GM19043 (cell line): ENCODE measurements around the gene RHOB.

ENCODE experiments used
- ATAC-seq: cut with Tn5 transposase; IDR thresholded peaks from one replicate; pipeline ENCODE4 v1.9.1; 2021; ENCODE audit warnings: low read depth; ENCODE audit not compliant: unreplicated experiment

Gene RHOB

DNA sequence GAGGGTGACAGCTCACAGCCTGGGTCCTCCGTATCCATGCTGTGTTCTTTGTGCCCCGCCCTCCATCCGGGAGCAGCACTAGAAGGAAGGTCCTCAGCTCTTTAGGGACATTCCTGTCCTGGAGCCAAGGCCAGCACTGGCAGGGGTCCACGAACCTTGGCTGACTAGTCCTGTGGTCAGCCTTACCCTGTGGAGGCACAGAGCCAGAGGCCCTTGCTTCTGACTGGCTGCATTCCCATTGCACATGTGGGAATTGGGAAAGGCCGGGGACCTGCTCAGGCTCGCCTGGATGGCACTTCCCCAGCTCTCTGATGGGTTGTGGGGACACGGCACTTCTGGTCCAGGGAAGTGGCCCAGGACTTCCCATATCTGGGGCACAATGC, 24.9 kb upstream of the RHOB start:
- ATAC-seq: no peak

DNA sequence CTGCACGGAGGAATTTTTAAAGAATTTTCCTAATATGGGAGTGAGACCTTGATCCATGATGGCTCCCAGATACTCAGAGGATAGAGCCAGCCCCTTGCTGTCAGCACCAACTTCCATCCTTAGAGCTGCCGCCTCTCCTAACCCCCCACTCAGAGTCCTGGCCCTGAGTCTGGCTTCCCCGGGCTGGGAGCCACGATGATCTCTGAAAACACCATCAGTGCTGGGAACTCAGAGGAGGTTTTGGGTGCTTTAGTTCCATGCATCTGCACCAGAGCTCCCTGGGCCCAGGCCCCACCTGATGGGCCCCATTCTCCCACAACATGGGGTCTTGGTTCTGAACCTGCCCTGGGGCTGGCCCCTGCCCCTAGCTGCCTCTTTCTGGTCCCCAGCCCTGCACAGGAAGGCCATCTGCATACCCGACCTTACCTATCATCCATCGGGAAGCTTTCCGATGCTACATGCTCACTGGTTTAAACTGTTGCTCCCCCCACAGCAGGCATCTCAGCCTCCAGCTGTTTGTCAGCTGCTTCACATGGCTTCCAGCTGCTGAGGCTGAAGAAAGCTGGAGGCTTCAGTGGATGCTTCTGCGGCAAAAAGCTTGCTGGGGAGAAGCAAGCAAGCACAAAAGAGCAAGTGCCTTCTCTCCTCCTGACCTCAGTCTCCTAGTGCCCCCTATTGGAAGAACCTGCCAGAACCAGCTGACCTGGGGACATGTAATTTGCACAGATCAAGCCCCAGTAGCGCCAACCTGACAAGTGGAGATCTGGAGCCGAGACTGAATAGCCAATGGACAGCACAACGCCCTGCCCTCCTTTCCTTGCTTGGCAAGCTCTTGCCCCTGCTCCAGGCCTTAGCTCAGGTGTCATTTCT, 24.2 kb upstream of the RHOB start:
- ATAC-seq: no peak

DNA sequence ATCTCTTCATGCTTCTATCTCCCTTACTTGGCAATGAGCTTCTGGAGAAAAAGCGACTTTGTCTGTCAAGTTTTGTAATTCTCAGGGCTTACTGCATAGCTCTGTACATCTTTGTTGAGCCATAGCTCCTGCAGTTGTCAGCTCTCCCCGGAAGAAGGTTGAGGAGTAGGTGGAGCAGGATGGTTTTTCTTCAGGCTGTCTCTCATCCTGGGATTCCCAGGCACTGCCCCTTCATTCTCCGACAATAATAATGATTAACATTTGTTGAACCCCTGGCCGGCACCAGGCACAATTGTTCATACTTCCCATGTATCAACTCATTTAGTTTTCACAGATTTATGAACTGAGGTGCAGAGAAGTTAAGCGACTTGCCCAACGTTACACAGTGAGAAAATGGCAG, 23.5 kb upstream of the RHOB start:
- ATAC-seq: no peak

DNA sequence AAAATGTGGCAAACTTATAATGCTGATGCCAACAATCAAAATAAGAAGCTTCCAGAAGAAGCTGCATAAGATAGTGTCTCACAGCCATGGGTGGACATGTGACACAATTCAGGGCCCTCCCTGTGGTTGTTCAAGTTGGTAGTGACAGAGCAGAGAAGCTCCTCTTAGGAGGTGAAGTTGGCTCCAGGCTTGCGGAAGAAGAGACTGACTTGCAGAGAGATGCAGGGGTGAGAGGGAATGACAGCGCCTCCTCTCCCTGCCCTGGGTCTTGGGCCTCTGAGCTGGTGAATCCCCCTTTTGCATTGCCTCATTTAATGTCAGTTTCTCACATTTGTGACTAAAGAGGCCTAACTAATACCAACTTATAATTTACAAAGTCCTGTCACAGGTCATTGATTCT, 23.0 kb upstream of the RHOB start:
- no peak for ATAC-seq

DNA sequence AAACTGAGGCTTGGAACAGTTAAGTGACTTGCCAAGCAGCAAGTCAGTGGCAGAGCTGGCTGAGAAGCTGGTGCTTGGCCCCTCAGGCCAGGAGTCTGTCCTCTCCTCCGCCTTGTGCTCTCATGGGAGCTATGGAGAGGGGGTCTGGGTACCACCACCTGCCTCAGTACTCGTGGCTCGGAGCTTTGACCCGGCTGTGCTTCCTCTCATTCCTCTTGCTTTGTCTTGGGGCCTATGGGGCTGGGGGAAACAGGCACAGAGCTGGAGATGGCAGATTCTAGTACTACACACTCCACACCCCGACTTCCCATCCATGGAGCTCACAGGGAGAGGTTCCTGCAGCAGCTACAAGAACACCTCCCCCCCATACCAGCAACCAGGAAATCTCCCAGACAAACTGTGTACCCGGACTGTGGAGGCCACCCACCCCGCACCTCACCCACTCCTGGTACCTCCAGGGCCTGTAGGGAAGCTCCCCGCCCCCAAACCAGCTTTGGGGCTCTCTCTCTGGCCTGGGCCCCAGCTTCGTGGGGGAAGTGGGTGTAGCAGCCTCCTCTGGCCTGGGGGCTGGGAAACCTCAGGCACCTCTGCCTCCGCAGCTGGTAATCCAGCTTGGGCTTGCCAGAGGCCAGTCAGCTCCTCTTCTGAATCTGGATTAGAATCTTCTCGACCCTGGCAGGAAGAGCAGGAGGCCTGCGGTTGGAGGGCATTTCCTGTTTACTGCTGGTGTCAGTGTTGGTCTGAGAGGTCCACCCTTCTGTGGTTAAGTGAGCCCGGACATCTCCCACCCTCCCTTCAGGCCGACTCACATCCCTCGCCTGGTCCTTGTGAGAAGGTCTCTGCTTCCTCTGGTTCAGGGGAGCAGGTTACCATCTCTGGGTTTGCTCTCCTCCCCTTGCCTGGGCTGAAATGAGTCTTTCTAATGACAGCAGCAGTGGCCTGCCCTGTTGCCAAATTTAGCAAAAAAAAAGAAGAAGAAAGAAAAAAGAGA, 22.3 kb upstream of the RHOB start:
- ATAC-seq: peak; percentile 59

- no peak for ATAC-seq
Measured at GRCh38 chr2:20425371-20425881, 21.4 kb upstream of the RHOB start.

GRCh38 chr2:20425884-20426283, 21.0 kb upstream of the RHOB start:
- ATAC-seq: no peak

DNA sequence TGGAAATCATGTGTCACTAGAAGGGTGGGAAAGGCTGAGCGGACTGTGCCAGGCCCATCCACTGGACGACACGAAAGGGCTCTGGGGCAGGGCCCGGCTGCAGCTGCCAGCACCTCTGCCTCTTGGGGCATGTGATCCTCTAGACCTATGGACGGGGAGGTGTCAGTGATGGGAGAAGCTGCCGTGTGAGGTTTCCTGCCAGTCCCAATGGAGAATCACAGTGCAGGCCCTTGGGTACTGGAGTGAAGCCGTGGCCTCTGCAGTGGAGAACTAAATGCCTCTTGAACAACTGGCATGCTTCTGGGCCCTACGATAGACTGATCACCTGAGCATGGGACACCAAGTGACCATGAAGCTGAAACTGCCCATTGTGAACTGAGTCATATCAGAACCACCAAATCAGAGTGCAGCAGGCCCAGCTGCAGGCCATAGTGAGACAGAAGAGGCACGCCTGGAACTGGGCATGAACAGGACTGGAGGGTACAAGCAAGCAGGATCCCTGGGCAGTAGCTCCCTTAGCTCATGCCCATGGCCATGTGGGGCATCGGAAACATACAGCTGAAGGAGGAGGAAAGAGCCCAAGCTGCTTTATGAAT, 18.8 kb upstream of the RHOB start:
- ATAC-seq: no peak

DNA sequence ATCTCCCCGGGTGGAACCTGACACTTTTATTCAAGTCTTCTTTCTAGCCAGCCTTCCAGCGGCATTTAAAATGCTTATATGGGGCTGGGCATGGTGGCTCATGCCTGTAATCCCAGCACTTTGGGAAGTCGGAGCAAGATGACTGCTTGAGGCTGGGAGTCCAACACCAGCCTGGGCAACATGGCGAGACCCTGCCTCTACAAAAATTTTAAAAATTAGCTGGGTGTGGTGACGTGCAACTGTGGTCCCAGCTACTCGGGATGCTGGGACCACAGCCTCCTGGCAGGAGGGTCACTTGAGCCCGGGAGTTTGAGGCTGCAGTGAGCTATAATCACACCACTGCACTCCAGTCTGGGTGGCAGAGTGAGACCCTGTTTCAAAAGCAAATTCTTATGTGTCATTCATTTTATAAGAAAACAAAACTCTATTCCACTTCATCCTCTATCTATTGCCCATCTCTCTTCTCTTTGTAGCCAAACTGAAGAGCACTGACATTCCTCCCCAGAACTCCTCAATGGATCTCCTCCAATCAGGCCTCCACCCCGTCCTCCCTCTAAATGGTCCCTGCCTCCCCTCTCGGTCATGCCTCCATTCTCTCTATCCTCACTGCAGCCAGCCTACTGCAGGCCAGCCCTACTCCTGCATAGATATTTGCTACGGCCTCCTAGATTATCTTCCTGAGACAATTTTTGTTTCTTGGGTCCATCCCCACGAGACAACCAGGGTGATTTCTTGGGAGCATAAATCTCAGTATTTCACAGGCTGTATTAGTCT, 18.0 kb upstream of the RHOB start:
- ATAC-seq: no peak

- peak; percentile 65 for ATAC-seq
Measured at GRCh38 chr2:20429528-20429927, 17.3 kb upstream of the RHOB start.

DNA sequence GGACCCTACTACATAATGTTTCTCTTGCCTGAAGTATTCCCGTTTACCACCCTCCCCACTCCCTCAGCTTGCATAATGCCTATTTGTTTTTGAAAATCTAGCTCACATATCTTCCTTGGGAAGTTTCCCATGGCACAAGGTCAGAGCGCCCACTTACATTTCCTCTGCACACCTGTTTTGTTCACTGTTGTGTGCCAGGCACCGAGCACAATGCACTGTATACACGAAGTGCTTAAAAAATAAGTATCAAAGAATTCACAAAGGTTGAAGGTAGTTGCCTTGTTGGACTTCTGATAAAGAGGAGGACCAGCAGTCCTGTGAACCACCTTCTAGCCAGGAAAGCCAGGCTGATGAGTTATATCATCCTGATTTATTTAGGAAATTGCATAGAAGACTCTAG, 16.8 kb upstream of the RHOB start:
- no peak for ATAC-seq

GRCh38 chr2:20430461-20431300, 16.2 kb upstream of the RHOB start:
- no peak for ATAC-seq

DNA sequence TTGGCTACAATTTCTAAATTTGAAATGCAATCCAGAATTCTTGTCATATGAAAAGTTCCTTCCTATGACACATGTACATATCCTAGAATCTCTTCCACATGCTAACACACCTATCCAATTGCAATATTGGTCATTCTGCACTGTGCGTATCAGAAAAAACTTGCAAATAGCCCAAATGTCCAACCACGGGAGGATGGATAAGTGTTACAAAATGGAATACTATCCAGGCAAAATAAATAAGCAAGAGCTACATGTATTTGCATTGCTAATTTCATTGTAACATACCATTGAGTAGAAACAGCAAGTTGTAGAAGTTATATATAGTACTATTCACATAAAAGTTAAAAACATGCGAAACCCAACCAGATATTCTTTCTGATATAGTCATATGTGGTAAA, 15.6 kb upstream of the RHOB start:
- no peak for ATAC-seq

GRCh38 chr2:20431772-20432171, 15.1 kb upstream of the RHOB start:
- ATAC-seq: no peak

DNA sequence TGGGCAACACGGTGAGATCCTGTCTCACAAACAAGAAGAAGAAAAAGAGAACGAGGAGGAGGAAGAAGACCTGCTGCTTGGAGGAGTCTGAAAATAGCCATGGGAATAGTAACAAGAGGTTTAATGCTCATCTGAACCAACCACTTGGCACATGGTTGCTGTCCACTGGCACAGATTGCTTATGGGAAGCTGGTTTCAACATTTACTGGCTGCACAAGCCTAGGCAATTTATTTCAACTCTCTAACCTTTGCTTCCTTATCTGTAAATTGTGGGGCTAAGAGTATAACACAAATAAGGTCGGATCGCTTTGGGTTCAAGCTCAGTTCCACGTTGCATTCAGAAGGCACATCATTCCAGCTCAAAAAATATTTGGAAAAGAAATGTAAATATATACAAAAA, 14.2 kb upstream of the RHOB start:
- no peak for ATAC-seq

DNA sequence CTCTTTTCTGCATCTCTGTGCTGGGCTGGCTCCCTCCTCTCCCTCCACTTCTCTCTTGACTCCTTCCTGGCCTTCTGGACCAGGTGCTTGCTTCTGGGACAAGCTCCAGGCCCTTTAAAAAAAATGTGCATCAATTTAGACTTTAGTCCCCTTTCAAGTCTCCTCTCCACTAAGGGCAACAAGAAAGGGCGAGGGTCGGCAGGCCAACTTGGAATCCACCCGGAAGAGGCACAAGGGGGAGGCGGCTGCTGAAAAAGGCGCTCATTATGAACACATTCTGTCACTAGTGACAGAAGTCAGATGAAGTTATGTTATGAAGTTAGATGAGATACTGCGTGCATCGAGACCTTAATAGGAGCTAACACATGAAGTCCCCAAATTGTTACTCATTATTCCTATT, 13.6 kb upstream of the RHOB start:
- ATAC-seq: no peak

DNA sequence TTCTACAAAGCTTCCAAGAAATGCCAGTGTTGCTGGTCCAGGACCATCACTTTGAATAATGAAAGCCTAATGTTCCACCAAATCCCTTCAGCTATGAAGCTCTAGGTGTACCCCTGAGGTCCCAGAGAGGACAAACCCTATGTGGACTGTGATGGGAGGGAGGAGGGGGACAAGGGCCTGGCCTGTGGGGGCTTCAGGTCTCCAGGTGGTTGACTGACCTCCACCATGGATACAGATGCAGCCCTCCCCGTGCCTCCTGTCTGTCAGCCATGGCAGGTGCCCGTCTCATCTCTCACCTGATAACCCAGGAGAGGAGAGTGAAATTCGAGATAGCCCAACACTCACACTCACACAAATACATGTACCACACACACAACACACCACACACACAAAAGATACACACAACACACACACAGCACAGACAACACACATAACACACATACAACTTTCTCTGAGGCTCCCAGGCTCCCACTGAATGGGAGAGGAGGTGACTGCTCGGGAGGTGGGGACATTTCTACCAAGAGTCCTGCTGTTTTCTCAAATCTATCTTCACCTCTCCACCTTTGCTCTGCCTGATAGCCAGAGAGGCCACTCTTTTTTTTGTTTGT, 12.8 kb upstream of the RHOB start:
- no peak for ATAC-seq

DNA sequence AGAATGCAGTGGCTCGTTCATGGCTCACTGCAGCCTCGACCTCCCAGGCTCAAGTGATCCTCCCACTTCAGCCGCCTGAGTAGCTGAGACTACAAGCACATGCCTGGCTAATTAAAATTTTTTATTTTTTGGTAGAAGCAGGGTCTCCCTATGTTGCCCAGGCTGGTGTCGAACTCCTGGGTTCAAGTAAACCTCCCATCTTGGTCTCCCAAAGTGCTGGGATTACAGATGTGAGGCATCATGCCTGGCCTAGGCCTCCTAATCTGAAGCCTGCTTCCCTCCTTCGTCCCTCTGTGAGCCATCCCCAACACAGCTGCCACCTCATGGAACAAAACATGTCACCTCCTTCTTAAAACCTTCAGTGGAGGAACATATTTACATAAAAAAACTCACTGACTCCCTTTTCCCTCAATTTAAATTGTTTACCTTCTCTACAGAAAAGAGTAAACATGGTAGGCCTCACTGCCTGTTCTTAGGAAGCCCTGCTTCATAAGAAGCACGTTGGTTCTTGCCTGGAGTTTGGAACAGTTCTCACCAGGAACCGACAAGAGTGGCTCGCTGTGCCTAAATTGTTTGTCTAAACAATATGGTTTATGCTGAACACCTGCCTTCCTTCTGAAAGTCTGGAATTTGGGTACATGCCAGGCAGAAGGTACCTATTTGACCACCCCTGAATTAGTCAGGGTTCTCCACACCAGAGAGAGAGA, 12.1 kb upstream of the RHOB start:
- no peak for ATAC-seq
